Ramos (cell line): ENCODE measurements around the gene KIF7.
"Not testable (repeated sequence)": the region's sequence is repeated elsewhere in the genome, so short reads cannot be mapped to it uniquely, and the experiment has no call there.

Source experiments
- in situ Hi-C: fragments of 300-500 bp; cut with MboI; formaldehyde crosslinking; loops from one replicate; pipeline ENCODE4 v1.14.3; 2022; ENCODE audit warnings: low sequenced_read_pairs; ENCODE audit not compliant: unreplicated experiment

KIF7 gene

GRCh38 chr15:89625716-89626115, 29.6 kb downstream of the KIF7 start:
- in situ Hi-C loops, result no loop called here

GRCh38 chr15:89623165-89623564, 32.1 kb downstream of the KIF7 start:
- in situ Hi-C loops, result no loop called here

GRCh38 chr15:89621547-89621946, 33.7 kb downstream of the KIF7 start:
- in situ Hi-C loops, result no loop called here

GRCh38 chr15:89616228-89616627, 39.0 kb downstream of the KIF7 start:
- in situ Hi-C loops, result no loop called here

DNA sequence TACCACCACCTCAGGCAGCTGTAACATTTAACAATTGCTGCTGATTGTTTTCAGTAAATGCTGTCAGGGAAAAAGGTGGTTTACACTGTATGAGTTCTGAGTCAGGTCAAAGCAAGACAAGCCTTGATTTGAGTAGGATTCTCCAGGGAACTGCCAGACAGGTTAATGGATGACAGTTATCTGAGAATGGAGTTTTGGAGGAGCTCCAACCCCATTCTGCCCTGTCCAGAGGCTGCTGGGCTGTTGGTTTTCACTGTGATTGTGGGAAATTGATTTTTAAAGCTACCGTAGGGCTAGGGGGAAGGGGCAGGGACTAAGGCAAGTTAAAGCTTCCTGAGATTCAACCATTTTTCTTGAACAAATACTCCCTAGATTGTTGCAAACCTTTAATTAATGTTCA, 40.1 kb downstream of the KIF7 start:
- in situ Hi-C loops, result no loop called here

DNA sequence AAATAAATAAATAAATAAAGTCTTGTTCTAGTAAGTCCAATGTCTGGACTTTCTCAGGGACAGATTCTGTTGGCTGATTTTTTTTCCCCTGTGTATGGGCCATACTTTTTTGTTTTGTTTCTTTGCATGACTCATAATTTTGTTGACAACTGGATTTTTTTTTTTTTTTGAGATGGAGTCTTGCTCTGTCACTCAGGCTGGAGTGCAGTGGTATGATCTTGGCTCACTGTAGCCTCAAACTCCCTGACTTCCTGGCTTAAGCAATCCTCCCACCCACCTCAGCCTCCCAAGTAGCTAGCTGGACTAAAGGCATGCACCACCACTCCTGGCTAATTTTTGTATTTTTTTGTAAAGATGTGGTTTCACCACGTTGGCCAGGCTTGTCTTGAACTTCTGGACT, 41.1 kb downstream of the KIF7 start:
- in situ Hi-C loops, result no loop called here

GRCh38 chr15:89613031-89613430, 42.2 kb downstream of the KIF7 start:
- in situ Hi-C loops, result no loop called here

DNA sequence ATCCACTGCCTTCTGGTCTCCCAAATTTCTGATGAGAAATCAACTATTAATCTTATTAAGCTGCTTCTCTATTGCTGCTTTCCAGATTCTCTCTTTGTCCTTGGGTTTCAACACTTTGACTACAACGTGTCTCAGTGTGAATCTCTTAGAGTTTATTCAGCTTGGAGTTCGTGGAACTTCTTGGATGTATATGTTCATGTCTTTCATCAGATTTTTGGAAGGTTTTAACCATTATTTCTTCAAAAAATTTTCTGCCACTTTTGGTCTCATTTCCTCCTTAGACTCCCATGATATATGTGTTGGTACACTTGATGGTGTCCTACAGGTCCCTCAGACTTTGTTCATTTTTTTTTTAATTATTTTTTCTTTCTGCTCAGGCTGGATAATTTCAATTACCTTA, 44.0 kb downstream of the KIF7 start:
- in situ Hi-C loops, result no loop called here

DNA sequence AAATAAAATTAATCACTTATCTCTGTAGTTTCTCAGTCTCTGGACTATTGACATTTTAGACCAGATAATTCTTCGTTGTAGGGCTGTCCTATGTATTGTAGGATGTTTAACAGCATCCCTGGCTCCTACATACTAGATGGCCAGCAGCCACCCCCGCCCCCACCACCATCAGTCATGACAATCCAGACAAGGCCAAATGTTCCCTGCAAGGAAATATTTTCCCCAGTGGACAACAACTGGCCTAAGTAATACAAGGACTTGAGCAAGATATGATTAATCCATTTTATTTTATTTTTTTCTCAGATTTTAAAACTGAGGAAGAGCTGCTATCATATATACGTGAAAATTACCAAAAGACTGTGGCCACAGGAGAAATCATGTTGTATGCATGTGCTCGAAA, 56.2 kb downstream of the KIF7 start:
- in situ Hi-C loops, result no loop called here

DNA sequence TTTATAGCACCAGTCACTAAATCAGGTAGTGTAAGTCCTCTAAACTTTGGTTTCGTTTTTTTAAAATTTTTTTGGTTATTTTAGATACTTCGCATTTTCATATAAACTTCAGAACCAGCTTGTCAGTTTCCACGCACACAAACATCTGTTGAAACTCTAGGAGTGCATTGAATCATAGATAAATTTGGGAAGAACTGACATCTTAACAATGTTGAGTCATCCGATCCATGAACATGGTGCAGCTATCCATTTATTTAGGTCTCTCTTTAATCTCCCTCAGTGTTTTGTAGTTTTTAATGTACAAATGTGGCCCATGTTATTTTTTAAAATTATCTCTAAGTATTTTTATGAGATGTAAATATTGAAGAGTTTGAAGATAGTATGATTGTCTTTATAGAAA, 62.2 kb downstream of the KIF7 start:
- in situ Hi-C loops, result no loop called here

DNA sequence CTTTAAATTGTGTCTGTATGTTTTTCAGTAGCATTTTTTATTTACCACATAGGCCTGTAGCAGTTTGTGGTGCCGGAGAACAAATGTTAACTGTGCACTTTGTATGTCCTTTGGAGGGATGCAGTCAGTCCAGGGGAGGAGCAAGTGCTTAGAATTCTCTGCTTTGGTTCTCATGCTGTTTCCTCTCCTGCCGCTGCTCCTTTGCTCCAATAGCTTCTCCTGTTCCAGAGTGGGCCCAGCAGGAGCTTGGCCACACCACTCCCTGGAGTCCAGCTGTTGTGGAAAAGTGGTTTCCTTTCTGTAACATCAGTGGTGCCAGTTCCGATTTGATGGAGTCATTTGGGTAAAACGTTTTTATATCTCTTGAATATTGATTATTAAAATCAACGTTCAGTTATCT, 63.4 kb downstream of the KIF7 start:
- in situ Hi-C loops, result no loop called here

- in situ Hi-C loops, result no loop called here
Measured at GRCh38 chr15:89587955-89588354, 67.3 kb downstream of the KIF7 start.

DNA sequence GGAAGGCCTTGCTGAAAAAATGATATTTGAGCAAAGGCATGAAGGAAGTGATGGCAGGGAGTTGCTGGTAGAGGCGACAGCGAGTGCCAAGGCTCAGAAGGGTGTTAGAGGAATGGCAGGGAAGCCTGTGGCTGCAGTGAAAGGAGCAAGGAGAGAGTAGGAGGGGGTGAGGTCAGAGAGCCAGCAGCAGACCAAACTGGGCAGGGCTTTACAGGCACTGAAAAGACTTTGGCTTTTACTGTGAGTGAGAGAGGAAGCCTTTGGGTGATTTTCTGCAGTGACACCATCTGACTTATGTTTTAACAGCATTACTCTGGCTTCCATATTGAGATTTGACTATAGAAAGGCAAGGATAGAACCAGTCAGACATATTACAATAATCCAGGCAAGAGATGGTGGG, 68.6 kb downstream of the KIF7 start:
- in situ Hi-C loops, result no loop called here

GRCh38 chr15:89580747-89581146, 74.5 kb downstream of the KIF7 start:
- in situ Hi-C loops, result not testable (repeated sequence)

DNA sequence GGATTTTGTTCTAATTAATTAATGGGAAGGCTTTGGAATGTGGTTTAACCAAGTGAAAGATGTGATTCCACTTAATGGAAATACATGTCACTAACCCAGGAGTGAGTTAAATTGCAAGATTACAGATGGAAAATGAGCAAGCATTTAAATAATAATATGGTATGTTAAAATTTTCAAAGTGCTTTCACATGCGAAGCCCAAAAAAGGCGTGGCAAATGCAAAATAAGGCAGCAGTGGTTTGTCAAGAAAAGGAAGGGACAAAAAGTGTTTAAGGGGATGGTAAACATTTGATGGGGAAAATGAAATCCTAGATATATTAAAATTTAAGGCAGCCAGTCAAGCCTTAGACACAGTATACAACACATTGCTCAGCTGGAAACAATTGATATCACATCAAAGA, 77.1 kb downstream of the KIF7 start:
- in situ Hi-C loops, result no loop called here
